CD4-positive, CD25-positive, alpha-beta regulatory T cell (primary cell): Measurements from ENCODE around the gene TOMM40L. TPM values are rescaled to one million over a fixed set of nuclear protein-coding genes. Genes with fewer than 3 reads are reported as not detected.
"Not testable (repeated sequence)": the region's sequence is repeated elsewhere in the genome, so short reads cannot be mapped to it uniquely, and the experiment has no call there.

Experiments
- ATAC-seq, 2 donors: fragments of 150-1000 bp; cut with Tn5 transposase; one replicate each; pipeline ENCODE4 v1.10.0; 2021; ENCODE audit warnings: low read depth in 2 of 2, moderate number of reproducible peaks in 2 of 2, moderate library complexity in 1 of 2
- DNase-seq, 3 donors: peaks; one replicate each; pipeline versions ENCODE4 v3.0.0 to v3.0.0-alpha.2; 2012 to 2022; ENCODE audit warnings: mixed read lengths in 1 of 3
- H3K27ac ChIP-seq: one replicate; pipeline ENCODE4 v1.7.0; 2013; ENCODE audit warnings: mild to moderate bottlenecking, low read length; ENCODE audit not compliant: insufficient read depth, poor library complexity, severe bottlenecking
- H3K27me3 ChIP-seq: one replicate; pipeline ENCODE4 v1.7.0; 2013; ENCODE audit warnings: low read length; ENCODE audit not compliant: control insufficient read depth, insufficient read depth
- H3K36me3 ChIP-seq: one replicate; pipeline ENCODE4 v1.7.0; 2013; ENCODE audit warnings: mild to moderate bottlenecking, low read length, moderate library complexity; ENCODE audit not compliant: control insufficient read depth, insufficient read depth
- H3K4me1 ChIP-seq: 2 replicates; pipeline ENCODE4 v1.7.0; 2013; ENCODE audit warnings: mild to moderate bottlenecking, low read length; ENCODE audit not compliant: insufficient read depth, control insufficient read depth, poor library complexity, severe bottlenecking
- H3K4me3 ChIP-seq: one replicate; pipeline ENCODE4 v1.7.0; 2013; ENCODE audit warnings: low read depth, mild to moderate bottlenecking, low read length, moderate library complexity
- H3K9me3 ChIP-seq, 2 experiments: 1 replicate in 1 of 2; 2 replicates in 1 of 2; pipeline ENCODE4 v1.7.0; 2013; ENCODE audit warnings: low read length in 2 of 2, mild to moderate bottlenecking in 1 of 2, moderate library complexity in 1 of 2; ENCODE audit not compliant: control insufficient read depth in 2 of 2
- H3K27ac Mint-ChIP-seq, 3 donors: one replicate each; pipeline ENCODE4 v1.8.0; 2020 to 2022; ENCODE audit warnings: mild to moderate bottlenecking in 3 of 3, mixed read lengths in 3 of 3, moderate library complexity in 2 of 3
- H3K27me3 Mint-ChIP-seq: one replicate; pipeline ENCODE4 v1.8.0; 2022; ENCODE audit warnings: mild to moderate bottlenecking, mixed read lengths
- H3K36me3 Mint-ChIP-seq: one replicate; pipeline ENCODE4 v1.8.0; 2020; ENCODE audit warnings: mixed read lengths
- H3K4me1 Mint-ChIP-seq, 4 donors: one replicate each; pipeline ENCODE4 v1.8.0; 2020 to 2022; ENCODE audit warnings: mixed read lengths in 4 of 4, mild to moderate bottlenecking in 1 of 4
- H3K4me3 Mint-ChIP-seq, 4 donors: one replicate each; pipeline ENCODE4 v1.8.0; 2020 to 2022; ENCODE audit warnings: mild to moderate bottlenecking in 4 of 4, mixed read lengths in 4 of 4, moderate library complexity in 3 of 4
- H3K9me3 Mint-ChIP-seq, 7 donors: one replicate each; pipeline ENCODE4 v1.8.0; 2020 to 2022; ENCODE audit warnings: mixed read lengths in 7 of 7, mild to moderate bottlenecking in 3 of 7, moderate library complexity in 2 of 7
- polyA plus RNA-seq, 4 donors: library from polyadenylated mRNA; unstranded; fragments of 300-500 nt; fragmentation: Illumina TruSeq; gene quantifications; one replicate each; pipeline ENCODE4 v1.2.3, GENCODE V29; 2021
- total RNA-seq: library from RNA; stranded (reverse); gene quantifications from one replicate; pipeline ENCODE4 v1.2.3, GENCODE V29; 2022

Gene TOMM40L
- total and polyA plus RNA-seq, 5 donors from 2014 or later: 5.3 to 8.6 (median 6.4) TPM

DNA sequence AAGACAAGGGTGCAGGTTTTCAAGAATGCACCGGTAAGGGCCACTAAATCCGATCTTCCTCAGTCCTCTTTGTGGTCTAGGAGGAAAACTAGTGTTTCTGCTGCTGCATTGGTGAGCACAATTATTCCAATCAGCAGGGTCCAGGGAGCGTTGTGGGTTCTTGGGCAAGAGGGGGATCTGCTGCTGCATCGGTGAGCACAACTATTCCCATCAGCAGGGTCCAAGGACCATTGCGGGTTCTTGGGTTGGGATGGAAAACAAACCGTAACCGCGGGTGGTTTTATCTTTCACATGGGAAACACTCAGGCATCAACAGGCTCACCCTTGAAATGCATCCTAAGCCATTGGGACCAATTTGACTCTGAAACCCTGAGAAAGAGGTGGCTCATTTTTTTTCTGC is 25.7 kb downstream of the TOMM40L start:
- Histone ChIP-seq H3K9me3 (peaks cover 3 to 5% of the 10 kb centered on the region in 2 experiments), H3K27ac (no peak overlapping the region), H3K27me3 (no peaks in the 10 kb centered on the region), H3K4me3 (no peak overlapping the region), H3K4me1 (no peaks in the 10 kb centered on the region), H3K36me3 (no peaks in the 10 kb centered on the region)
- DNase-seq (no peak), ATAC-seq (no peak)
- no peaks in the 10 kb centered on the region for H3K36me3 Mint-ChIP-seq
- peaks cover 0 to 10% (median 4%) of the 10 kb centered on the region in 7 donors for H3K9me3 Mint-ChIP-seq
- no peak overlapping the region for H3K27ac Mint-ChIP-seq
- H3K4me1 Mint-ChIP-seq: no peaks in the 10 kb centered on the region
- no peak overlapping the region for H3K4me3 Mint-ChIP-seq
- peaks cover 32% of the 10 kb centered on the region for H3K27me3 Mint-ChIP-seq

DNA sequence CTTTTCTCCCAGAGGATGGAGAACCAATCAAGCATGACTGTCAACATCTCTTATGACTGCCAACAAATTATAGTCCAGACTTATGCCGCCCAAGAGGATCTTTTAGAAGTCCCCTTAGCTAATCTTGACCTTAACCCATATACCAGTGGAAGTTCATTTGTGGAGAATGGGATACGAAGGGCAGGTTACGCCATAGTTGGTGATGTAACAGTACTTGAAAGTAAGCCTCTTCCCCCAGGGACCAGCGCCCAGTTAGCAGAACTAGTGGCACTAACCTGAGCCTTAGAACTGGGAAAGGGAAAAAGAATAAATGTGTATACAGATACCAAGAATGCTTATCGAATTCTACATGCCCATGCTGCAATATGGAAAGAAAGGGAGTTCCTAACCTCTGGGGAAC is 29.4 kb downstream of the TOMM40L start:
- not testable (repeated sequence) for H3K4me3 ChIP-seq, ATAC-seq, H3K4me3 Mint-ChIP-seq, H3K27ac ChIP-seq, H3K27ac Mint-ChIP-seq, H3K36me3 ChIP-seq, DNase-seq, H3K36me3 Mint-ChIP-seq
- H3K9me3 ChIP-seq: peaks cover 13 to 17% of the 10 kb centered on the region in 2 experiments
- peaks cover 0 to 15% (median 7%) of the 10 kb centered on the region in 4 donors for H3K4me1 Mint-ChIP-seq
- peaks cover 70% of the 10 kb centered on the region for H3K27me3 Mint-ChIP-seq
- peaks cover 13% of the 10 kb centered on the region for H3K4me1 ChIP-seq
- peaks cover 18% of the 10 kb centered on the region for H3K27me3 ChIP-seq
- H3K9me3 Mint-ChIP-seq: peaks cover 0 to 23% (median 10%) of the 10 kb centered on the region in 7 donors

DNA sequence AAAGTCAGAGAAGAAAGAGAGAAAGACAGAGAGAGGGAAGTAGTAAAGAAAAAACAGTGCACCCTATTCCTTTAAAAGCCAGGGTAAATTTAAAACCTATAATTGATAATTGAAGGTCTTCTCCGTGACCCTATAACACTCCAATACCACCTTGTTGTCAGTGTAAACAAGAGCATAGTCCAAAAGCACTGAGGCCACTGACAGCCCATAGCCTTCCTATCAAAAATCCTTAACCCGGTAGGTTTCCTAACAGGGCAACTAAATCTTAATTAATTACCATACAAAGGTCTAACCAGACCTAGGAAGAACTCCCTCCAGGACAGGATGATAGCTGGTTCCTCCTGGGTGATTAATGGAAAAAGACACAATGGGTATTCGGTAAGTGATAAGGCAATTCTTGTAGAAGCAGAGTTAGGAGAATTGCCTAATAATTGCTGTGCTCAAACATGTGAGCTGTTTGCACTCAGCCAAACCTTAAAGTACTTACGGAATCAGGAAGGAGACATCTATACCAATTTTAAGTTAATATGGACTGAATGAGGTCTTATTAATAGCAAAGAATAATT is 30.2 kb downstream of the TOMM40L start:
- H3K4me1 ChIP-seq: peaks cover 13% of the 10 kb centered on the region
- H3K4me1 Mint-ChIP-seq: peaks cover 0 to 15% (median 7%) of the 10 kb centered on the region in 4 donors
- not testable (repeated sequence) for H3K27ac Mint-ChIP-seq, H3K36me3 Mint-ChIP-seq, H3K4me3 Mint-ChIP-seq, ATAC-seq, H3K4me3 ChIP-seq, DNase-seq, H3K36me3 ChIP-seq, H3K27ac ChIP-seq
- peaks cover 23% of the 10 kb centered on the region for H3K27me3 ChIP-seq
- H3K9me3 ChIP-seq: peaks cover 13 to 17% of the 10 kb centered on the region in 2 experiments
- peaks cover 73% of the 10 kb centered on the region for H3K27me3 Mint-ChIP-seq
- H3K9me3 Mint-ChIP-seq: peaks cover 0 to 23% (median 10%) of the 10 kb centered on the region in 7 donors

DNA sequence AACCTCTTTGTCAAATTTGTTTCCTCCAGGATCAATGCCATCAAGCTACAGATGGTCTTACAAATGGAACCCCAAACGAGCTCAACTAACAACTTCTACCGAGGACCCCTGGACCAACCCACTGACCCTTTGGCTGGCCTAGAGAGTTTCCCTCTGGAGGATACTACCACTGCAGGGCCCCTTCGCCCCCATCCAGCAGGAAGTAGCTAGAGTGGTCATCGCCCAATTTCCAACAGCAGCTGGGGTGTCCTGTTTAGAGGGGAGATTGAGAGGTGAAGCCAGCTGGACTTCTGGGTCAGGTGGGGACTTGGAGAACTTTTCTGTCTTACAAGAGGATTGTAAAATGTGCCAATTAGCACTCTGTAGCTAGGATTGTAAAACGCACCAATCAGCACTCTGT is 31.2 kb downstream of the TOMM40L start:
- not testable (repeated sequence) for H3K27ac ChIP-seq, H3K36me3 Mint-ChIP-seq, H3K36me3 ChIP-seq, ATAC-seq, H3K4me3 Mint-ChIP-seq, H3K4me3 ChIP-seq, DNase-seq, H3K27ac Mint-ChIP-seq
- Histone ChIP-seq H3K27me3 (peaks cover 31% of the 10 kb centered on the region), H3K9me3 (peaks cover 13 to 17% of the 10 kb centered on the region in 2 experiments), H3K4me1 (peaks cover 13% of the 10 kb centered on the region)
- H3K9me3 Mint-ChIP-seq: peaks cover 0 to 23% (median 10%) of the 10 kb centered on the region in 7 donors
- H3K27me3 Mint-ChIP-seq: peaks cover 72% of the 10 kb centered on the region
- H3K4me1 Mint-ChIP-seq: peaks cover 0 to 18% (median 7%) of the 10 kb centered on the region in 4 donors

DNA sequence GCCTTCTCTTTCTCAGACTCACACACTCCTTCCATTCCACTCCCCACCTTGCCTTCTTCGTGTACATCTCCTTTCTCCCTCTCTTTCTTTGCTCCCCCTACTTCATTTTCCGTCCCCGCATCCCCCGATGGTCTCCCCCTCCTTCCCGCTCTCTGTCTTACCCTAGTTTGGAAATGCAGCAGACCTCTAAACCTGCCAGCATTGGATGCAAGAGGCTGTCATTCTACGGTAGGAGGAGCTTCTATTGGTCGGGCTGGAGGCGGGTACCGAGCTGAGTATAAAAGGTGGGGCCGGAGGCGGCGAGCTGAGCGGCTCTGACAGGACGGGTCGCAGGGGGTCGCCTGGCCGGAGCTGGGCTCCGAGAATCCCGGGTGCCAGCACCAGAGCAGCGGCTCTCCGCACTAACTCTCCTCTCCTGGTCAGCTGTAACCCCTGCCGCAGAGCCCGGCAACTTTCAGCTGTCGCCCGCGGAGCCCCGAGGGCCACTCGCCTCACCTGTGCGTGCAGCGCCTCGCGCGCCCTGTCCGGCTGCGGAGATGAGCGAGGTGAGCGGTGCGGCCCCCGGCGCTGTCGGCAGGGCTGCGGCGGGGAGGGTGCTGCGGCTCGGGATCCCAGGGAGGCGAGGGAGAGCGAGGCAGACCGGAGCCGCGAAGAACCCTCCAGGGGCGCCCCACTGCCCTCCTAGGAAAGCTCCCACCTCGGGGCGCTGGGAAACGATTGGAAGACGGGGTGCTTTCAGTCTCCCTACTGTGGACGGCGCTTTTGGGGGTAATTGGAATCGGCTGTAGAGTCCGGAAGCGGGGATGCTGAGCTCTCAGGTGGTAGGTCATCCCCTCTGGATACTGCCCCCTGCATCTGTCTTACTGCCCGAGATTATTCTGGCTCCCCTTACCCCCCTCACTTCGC is 32.8 kb downstream of the TOMM40L start, which contains the start of gene PCP4L1:
Gene PCP4L1 (plus strand): TSS at position 307 of the 906 bp plus-strand sequence. CDS start 230 bp downstream, at position 537.
- peaks cover 4% of the 10 kb centered on the region for H3K36me3 Mint-ChIP-seq
- H3K27ac Mint-ChIP-seq: no peak within 1 kb of the TSS
- peak in 2 of 3 donors; percentile 20 to 56 for DNase-seq
- peaks cover 31% of the 10 kb centered on the region for H3K27me3 ChIP-seq
- peak within 1 kb of the TSS in 3 of 4 donors; percentile 71 to 88 (median 81) for H3K4me3 Mint-ChIP-seq
- peaks cover 76% of the 10 kb centered on the region for H3K27me3 Mint-ChIP-seq
- peak; percentile 43 to 53 for ATAC-seq
- H3K9me3 ChIP-seq: peaks cover 13 to 17% of the 10 kb centered on the region in 2 experiments
- H3K9me3 Mint-ChIP-seq: peaks cover 0 to 23% (median 10%) of the 10 kb centered on the region in 7 donors
- H3K4me1 ChIP-seq: peaks cover 13% of the 10 kb centered on the region
- H3K27ac ChIP-seq: no peak within 1 kb of the TSS
- peaks cover 0 to 18% (median 7%) of the 10 kb centered on the region in 4 donors for H3K4me1 Mint-ChIP-seq
- no peak within 1 kb of the TSS for H3K4me3 ChIP-seq
- no peaks in the 10 kb centered on the region for H3K36me3 ChIP-seq

DNA sequence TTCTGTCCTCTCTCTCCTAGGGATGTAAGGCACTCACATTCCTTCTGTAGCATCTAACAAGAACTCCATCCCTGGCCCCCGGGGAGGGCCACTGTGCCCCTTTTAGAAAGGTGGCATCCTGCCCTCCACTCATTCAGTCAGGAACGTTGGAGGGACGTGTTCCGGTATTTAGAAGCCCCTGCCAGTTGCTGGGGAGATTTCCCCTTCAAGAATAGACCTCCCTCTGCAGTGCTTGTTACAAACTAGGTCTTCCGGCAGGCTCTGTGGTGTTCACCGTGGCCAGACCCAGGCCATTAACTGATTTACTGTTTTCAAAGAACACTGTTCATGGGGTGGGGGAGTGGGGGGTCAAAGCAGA is 33.5 kb downstream of the TOMM40L start:
- H3K4me1 ChIP-seq: peaks cover 13% of the 10 kb centered on the region
- H3K36me3 Mint-ChIP-seq: peaks cover 4% of the 10 kb centered on the region
- H3K27me3 Mint-ChIP-seq: peaks cover 75% of the 10 kb centered on the region
- H3K4me3 Mint-ChIP-seq: peak overlapping the region in 2 of 4 donors; percentile 70 to 71
- no peak overlapping the region for H3K27ac ChIP-seq
- ATAC-seq: no peak
- no peaks in the 10 kb centered on the region for H3K36me3 ChIP-seq
- peaks cover 0 to 18% (median 7%) of the 10 kb centered on the region in 4 donors for H3K4me1 Mint-ChIP-seq
- peaks cover 0 to 23% (median 10%) of the 10 kb centered on the region in 7 donors for H3K9me3 Mint-ChIP-seq
- H3K27me3 ChIP-seq: peaks cover 31% of the 10 kb centered on the region
- H3K27ac Mint-ChIP-seq: no peak overlapping the region
- no peak for DNase-seq
- peaks cover 13 to 17% of the 10 kb centered on the region in 2 experiments for H3K9me3 ChIP-seq
- no peak overlapping the region for H3K4me3 ChIP-seq

DNA sequence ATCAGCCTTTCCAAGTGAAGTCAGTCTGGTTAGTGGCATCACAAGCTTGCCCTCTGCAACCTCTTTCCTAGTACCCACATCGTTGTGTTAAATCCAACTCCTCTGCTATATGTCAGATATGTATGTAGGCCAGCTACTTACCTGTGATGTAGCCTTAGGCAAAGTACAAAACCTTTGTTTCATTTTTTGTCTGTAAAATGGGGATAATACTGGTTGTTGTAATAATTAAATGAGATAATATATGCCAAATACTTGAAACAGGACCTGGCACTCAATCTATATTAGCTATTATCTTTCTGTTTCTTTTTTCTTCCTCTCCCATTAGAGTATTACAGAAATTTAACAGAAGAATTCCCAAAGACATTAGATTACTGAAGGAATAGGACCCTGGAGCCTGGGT is 33.9 kb downstream of the TOMM40L start:
- Histone ChIP-seq H3K9me3 (peaks cover 13 to 17% of the 10 kb centered on the region in 2 experiments), H3K27me3 (peaks cover 31% of the 10 kb centered on the region), H3K4me1 (peaks cover 13% of the 10 kb centered on the region), H3K27ac (no peak overlapping the region), H3K4me3 (no peak overlapping the region), H3K36me3 (no peaks in the 10 kb centered on the region)
- Mint-ChIP-seq H3K4me3 (peak overlapping the region in 3 of 4 donors; percentile 30 to 71 (median 70)), H3K27me3 (peaks cover 75% of the 10 kb centered on the region), H3K4me1 (peaks cover 0 to 18% (median 7%) of the 10 kb centered on the region in 4 donors), H3K36me3 (peaks cover 4% of the 10 kb centered on the region), H3K9me3 (peaks cover 0 to 23% (median 10%) of the 10 kb centered on the region in 7 donors), H3K27ac (no peak overlapping the region)
- DNase-seq (no peak), ATAC-seq (no peak)
